SW480 (cell line): Measurements from ENCODE around the gene DDTL.

Experiments used
- DNase-seq: peaks from one replicate; pipeline ENCODE4 v3.0.0-alpha.2; 2016; ENCODE audit warnings: low spot score

DDTL gene

DNA sequence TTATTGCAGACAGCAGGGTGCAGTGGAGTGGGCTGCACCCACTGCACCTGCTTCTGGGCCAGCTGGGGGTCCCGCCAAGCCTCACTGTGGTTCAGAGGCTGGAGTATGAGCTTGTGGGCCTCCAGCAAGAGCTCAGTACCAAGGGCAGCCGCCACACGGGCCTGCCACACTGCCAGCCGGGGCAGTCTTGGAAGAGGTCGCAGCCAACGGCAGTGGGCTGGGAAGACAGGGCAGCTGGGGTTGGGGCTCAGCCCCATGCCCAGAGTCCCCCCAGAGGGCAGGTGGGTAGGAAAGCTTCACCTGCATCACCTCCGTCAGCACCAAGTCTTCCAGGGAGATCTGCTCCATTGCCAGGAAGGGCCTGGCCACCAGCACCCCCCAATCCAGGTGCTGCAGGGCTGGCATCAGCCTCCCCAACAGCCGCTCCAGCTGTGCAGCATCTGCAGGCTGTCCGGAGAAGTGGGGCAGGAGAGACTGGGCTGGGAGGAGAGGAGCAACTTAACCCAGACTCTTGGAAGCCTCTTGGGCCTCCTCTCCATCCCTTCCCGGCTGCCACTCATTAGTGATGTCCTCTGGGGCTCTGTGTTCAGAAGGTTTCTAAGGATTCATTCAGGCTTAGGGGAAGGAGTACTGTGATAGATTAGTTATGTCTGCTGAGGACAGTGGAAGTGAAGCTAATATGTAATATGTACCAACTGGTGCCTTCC lies 39.7 kb downstream of the DDTL start:
- DNase-seq = no peak

DNA sequence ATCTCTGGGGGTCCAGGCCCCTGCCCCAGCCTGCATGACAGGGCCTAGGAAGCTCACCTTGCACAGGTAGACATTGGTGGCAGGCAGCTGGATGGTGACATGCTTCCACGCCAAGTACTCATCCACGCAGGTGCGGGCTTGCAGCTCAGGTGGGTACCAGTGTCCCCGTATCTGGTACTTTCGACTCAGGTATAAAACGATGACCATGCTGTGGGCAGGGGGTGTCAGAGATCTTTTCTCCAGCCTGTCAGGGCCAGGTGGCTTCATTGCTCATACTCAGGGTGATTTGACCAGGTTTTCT lies 40.2 kb downstream of the DDTL start:
- no peak for DNase-seq

DNA sequence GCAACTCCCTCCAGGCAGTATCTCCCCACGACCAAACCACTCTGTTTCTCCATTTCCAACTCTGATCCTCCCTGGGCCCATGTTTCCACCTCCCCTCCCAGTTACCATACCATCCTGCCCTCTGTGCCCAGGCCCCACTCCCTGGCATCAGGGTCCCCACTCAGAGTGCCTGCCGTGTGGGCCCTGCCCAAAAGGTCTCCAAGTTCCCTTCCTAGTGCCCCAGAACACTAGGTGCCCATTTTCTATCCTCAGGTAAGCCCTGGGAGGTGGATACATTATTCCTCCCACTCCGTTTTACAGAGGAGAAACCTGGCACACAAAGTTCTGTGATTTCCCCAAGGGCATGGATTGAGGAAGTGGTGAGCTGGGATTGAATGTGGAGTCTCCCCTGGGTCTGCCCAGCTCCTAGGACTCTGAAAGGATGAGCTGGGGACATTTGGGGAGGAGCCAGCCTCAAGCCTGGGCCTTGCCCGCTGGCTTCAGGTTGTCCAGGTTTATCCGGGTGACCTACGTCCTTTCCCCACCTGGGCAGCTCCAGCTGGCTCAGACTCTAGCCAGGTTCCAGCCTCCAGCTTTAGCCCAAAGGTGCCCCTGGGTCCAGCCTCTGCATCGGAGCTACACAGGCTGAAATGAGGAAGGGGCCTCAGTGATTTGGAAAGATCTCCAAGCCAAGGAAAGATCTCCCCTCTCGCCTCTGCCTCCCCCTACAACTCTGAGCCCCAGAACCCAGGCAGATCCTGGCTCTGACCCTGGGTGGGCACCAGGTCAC lies 40.7 kb downstream of the DDTL start:
- DNase-seq = no peak

DNA sequence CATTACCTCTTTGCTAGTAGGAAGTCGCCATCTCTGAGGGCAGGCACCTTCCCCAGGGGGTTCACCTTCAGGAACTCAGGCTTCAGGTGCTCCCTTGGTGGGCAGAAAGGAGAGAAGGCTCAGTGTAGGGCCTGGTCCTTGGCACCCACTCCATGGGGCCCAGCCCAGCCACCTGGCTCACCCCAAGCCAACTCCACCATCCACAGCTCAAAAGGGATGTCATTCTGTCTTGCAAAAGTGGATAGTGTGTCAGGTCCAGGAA lies 41.3 kb downstream of the DDTL start:
- DNase-seq = no peak

DNA sequence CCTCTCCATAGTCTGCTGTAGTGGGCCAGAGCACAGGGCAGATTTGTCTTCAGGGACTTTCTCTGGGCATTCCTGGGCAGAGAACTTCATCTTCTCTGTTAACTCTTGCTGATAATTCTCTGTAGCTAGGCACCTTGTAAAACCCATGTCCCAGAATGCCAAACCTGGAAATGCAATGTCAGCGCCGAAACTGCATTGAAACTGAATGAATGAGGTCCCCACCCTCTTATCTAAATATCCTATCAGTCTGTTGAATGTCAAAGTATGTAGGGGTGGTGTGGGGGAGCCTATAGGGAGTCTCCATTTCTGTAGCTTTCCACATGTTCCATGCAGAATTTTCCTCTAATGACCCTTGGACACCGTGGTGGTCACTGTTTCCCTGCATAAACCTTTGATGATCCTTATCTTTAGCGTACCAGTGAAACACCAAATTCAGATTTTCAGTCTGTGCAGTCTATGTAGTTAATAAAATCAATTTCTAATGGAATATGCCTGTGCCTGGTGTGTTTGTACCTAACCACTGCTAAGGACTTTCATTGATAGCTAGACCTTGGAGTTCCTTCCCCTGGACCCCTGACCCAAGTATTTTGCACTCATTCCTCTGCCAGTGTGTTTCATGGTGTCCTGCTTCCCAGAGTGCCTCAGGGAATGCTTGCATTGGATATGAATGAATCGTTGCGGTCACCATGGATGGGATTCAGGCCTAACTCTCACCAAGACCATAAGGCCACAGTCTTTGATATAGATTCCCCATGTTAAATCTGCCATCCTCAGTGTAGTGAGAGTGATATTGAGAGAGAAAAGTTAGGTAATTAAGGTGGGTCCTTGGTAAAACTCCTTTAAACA lies 41.9 kb downstream of the DDTL start:
- no peak for DNase-seq

DNA sequence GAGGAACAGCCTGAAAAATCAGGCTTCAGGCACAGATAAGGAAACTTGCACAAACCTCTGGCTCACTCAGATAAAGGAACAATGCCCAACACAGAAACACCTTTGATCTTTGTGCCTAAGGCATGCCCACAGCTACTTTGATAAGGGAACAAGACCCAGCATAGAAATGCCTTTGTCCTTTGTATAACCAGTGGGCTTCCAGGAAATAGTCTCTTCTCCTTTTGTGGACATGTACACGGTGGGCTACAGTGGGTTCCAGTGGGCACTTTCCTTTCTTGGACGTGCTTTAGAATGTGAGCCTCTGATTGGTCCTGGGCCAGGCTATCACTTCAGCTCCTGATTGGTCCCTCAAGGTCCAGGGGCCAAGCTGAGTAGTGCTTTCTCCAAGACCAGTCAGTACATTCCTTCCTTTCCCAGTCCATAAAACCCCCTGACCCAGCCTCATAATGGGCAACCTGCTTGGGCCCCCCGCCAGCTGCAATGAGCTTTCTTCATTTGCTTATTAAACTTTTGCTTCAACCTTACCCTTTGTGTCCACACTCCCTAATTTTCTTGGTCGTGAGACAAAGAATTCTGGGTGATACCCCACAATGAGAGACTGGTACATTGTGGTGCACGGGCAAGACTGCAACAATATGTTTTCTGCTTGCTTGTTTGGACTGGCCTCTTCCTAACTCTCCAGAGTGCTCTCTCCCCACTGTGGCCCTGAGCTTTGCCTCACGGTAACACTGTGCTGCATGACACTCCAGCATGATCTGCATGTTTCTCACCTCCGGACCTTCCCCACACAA lies 42.7 kb downstream of the DDTL start:
- DNase-seq = no peak

DNA sequence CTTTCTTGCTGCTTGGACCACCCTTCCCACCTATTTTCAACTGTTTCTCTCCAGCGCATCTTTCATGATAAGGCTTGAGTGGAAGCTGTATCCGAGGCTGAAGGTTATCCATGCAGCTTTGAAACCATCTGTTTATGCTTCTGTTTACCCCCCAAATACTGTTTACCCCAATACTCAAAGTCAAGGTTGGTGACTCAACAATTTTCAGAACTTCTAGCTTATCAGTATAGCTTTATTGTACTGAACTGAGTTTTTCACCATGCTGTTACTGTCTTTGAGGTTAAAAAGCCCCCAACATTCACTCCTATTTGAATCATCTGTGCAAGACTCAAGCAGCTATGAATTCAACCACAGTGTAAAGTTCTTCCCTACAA lies 43.3 kb downstream of the DDTL start:
- DNase-seq = no peak

DNA sequence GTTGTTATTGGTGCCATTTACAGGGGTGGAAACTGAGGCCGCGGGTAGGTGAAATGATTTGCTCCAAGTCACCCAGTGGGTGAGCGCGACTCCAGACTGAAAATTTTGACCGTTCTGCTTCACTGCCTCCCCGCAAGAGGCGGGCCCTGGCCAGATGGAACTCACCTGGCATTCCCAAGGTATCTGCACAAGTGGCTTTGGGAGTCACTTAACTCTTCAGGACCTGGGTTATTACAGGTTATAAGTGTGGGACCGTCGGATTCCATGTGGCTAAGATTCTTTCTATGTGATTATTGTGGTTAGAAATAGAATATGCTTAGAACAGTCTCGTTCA lies 45.0 kb downstream of the DDTL start:
- DNase-seq = peak; percentile 20

DNA sequence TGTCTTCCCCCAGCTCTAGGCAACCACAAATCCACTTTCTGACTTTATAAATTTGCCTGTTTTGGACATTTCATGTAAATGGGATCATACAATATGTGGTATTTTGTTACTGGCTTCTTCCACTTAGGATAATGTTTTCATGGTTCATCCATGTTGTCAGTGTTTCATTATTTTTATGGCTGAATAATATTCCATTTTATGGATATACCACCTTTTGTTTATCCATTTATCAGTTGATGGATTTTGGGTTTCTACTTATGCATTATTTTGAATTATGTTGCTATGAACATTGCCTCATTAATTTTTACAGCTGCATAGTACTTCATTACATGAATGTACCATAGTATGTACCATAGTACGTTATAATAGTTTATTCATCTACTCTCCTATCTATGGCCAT lies 49.5 kb downstream of the DDTL start:
- DNase-seq = no peak

DNA sequence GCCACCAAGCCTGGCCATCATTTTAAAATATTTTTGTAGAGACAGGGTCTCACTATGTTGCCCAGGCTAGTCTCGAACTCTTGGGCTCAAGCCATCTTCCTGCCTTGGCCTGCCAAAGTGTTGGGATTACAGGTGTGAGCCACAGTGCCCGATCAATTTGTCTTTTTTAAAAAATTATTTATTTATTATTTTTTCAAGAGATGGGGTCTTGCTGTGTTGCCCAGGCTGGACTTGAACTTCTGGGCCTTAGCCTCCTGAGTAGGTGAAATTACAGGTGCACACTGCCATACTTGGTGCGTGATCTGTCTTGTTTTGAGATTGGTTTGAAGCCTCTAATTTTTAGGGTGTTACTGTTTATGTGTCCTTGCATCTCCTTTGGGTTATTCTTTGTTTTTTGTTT lies 54.6 kb downstream of the DDTL start:
- DNase-seq = no peak
